GM18873 (cell line): ENCODE data around the gene CADPS.
A peak's percentile ranks its signal among the peaks of the same experiment; 100 is the strongest.

ENCODE experiments used
- ATAC-seq: cut with Tn5 transposase; IDR thresholded peaks from one replicate; pipeline ENCODE4 v1.9.1; 2021; ENCODE audit warnings: mild to moderate bottlenecking, moderate library complexity, moderate number of reproducible peaks; ENCODE audit not compliant: unreplicated experiment, low FRiP score

CADPS gene

GRCh38 chr3:62368705-62369475 lies 506.3 kb downstream of the CADPS start:
- no peak for ATAC-seq

GRCh38 chr3:62368290-62368704 lies 506.9 kb downstream of the CADPS start:
- no peak for ATAC-seq

GRCh38 chr3:62367763-62368195 lies 507.4 kb downstream of the CADPS start:
- no peak for ATAC-seq

- no peak for ATAC-seq
These were observed 509.1 kb downstream of the CADPS start for GRCh38 chr3:62366126-62366484.

GRCh38 chr3:62365391-62366125 lies 509.7 kb downstream of the CADPS start:
- no peak for ATAC-seq

- no peak for ATAC-seq
These were observed 511.0 kb downstream of the CADPS start for GRCh38 chr3:62364191-62364590.

- no peak for ATAC-seq
These were observed 511.9 kb downstream of the CADPS start for GRCh38 chr3:62363275-62363674.

GRCh38 chr3:62361824-62362223 lies 513.4 kb downstream of the CADPS start:
- ATAC-seq = no peak

GRCh38 chr3:62361261-62361660 lies 514.0 kb downstream of the CADPS start:
- peak; percentile 92 for ATAC-seq

GRCh38 chr3:62359531-62359930 lies 515.7 kb downstream of the CADPS start:
- no peak for ATAC-seq

GRCh38 chr3:62356356-62356755 lies 518.9 kb downstream of the CADPS start:
- no peak for ATAC-seq

GRCh38 chr3:62355703-62356102 lies 519.5 kb downstream of the CADPS start:
- ATAC-seq = no peak
